Activated T-cell treated with anti-CD3 and anti-CD28 coated beads for 48 hours (primary cell): ENCODE data around the gene ACRBP.
"Not testable (repeated sequence)": the region's sequence is repeated elsewhere in the genome, so short reads cannot be mapped to it uniquely, and the experiment has no call there.

Experiments
- DNase-seq: peaks from one replicate; pipeline ENCODE4 v3.0.0-alpha.2; 2020; ENCODE audit warnings: low read depth

The ACRBP gene

GRCh38 chr12:6614513-6615172 lies 32.6 kb downstream of the ACRBP start:
- no peak for DNase-seq

- no peak for DNase-seq
These were observed 33.3 kb downstream of the ACRBP start for GRCh38 chr12:6613776-6614512.

GRCh38 chr12:6613015-6613775 lies 34.0 kb downstream of the ACRBP start:
- no peak for DNase-seq

GRCh38 chr12:6612652-6613014 lies 34.6 kb downstream of the ACRBP start:
- no peak for DNase-seq

- DNase-seq = no peak
These were observed 35.0 kb downstream of the ACRBP start for GRCh38 chr12:6612247-6612646.

- DNase-seq = no peak
These were observed 38.5 kb downstream of the ACRBP start for GRCh38 chr12:6608592-6609281.

- peak; percentile 59 for DNase-seq
These were observed 39.3 kb downstream of the ACRBP start for GRCh38 chr12:6607751-6608591.

- no peak for DNase-seq
These were observed 40.7 kb downstream of the ACRBP start for GRCh38 chr12:6606331-6607131.

- no peak for DNase-seq
These were observed 41.6 kb downstream of the ACRBP start for GRCh38 chr12:6605421-6606330.

- DNase-seq = no peak
These were observed 42.8 kb downstream of the ACRBP start for GRCh38 chr12:6604259-6605029.

- no peak for DNase-seq
These were observed 44.1 kb downstream of the ACRBP start for GRCh38 chr12:6603095-6603567.

- DNase-seq = no peak
These were observed 44.7 kb downstream of the ACRBP start for GRCh38 chr12:6602526-6602925.

- DNase-seq = not testable (repeated sequence)
These were observed 51.6 kb downstream of the ACRBP start for GRCh38 chr12:6595673-6596072.

- no peak for DNase-seq
These were observed 55.1 kb downstream of the ACRBP start for GRCh38 chr12:6592087-6592486.
